K562 (cell line): ENCODE data around the gene ZNF284. TPM values are rescaled to one million over a fixed set of nuclear protein-coding genes. Genes with fewer than 3 reads are reported as not detected.

Source experiments
- ATAC-seq: fragments of 200-7000 bp; cut with Tn5 transposase; 3 replicates; pipeline ENCODE4 v1.9.1; 2020; ENCODE audit warnings: moderate library complexity
- BruUV-seq: library from RNA; stranded (reverse); fragments of 400-500 nt; replicated peaks from 2 replicates; lab custom pipeline; 2021; lab: Mats Ljungman, UMichigan
- CTCF ChIA-PET: fragments of 300-600 bp; formaldehyde crosslinking; extraction: SDS; loops from one replicate; lab custom pipeline; 2021; ENCODE audit warnings: low intra/inter-chr PET ratio; lab: Yijun Ruan, JAX
- POLR2A ChIA-PET: fragments of 300-600, 350-650 bp; sonication (Branson Sonifier 250); formaldehyde crosslinking; extraction: SDS; loops from one replicate; lab custom pipeline; 2021; ENCODE audit warnings: antibody characterized with exemption, inconsistent platforms; lab: Yijun Ruan, JAX
- DNase-seq, 4 experiments: peaks; one replicate each; pipeline versions ENCODE4 v3.0.0 to v3.0.0-alpha.2; 2011 to 2018; ENCODE audit warnings: low spot score in 3 of 4, mixed read lengths in 3 of 4; ENCODE audit errors: extremely low read depth in 1 of 4
- FAIRE-seq: peaks from 2 replicates; lab custom pipeline; 2011; peaks lifted over from hg19 to GRCh38; lab: Jason Lieb, UNC
- H2AFZ ChIP-seq: 2 replicates; pipeline ENCODE4 v1.6.0; 2011; ENCODE audit warnings: low read depth, low read length, control low read depth, inconsistent platforms
- H3K27ac ChIP-seq: fragments of 200-600 bp; 3 replicates; pipeline ENCODE4 v1.8.0; 2011; ENCODE audit warnings: low read depth, mild to moderate bottlenecking, control low read depth, inconsistent platforms, low read length, moderate library complexity, mixed read lengths; ENCODE audit errors: extremely low read depth
- H3K27me3 ChIP-seq, 2 experiments: fragments of 300-600 bp in 1 of 2; 2 replicates in 1 of 2; 3 replicates in 1 of 2; pipeline versions ENCODE4 v1.6.0 to v1.8.0; 2011; ENCODE audit warnings: inconsistent platforms in 2 of 2, low read length in 2 of 2, mild to moderate bottlenecking in 1 of 2, mixed read lengths in 1 of 2, moderate library complexity in 1 of 2; ENCODE audit not compliant: control insufficient read depth in 2 of 2, insufficient read depth in 2 of 2
- H3K36me3 ChIP-seq: fragments of 300-600 bp; 3 replicates; pipeline ENCODE4 v1.8.0; 2011; ENCODE audit warnings: mild to moderate bottlenecking, low read length, inconsistent platforms; ENCODE audit not compliant: control insufficient read depth, insufficient read depth
- H3K4me1 ChIP-seq, 2 experiments: fragments of 200-600 bp in 1 of 2; replicated peaks in 1 of 2; 2 replicates in 1 of 2; 3 replicates in 1 of 2; pipeline versions ENCODE4 v1.5.1 to v1.8.0; 2011; ENCODE audit warnings: inconsistent platforms in 2 of 2, low read length in 2 of 2, mild to moderate bottlenecking in 1 of 2, mixed read lengths in 1 of 2, moderate library complexity in 1 of 2; ENCODE audit not compliant: control insufficient read depth in 2 of 2, insufficient read depth in 2 of 2
- H3K4me2 ChIP-seq: 2 replicates; pipeline ENCODE4 v1.6.1; 2011; ENCODE audit warnings: low read length, control low read depth, inconsistent platforms, mixed read lengths; ENCODE audit not compliant: insufficient read depth
- H3K4me3 ChIP-seq: fragments of 200-600 bp; sonication (generic), shearing (Covaris generic); 2 replicates; pipeline ENCODE4 v1.5.1; 2016; ENCODE audit warnings: control low read depth, inconsistent platforms
- H3K79me2 ChIP-seq: fragments of 200-600 bp; 3 replicates; pipeline ENCODE4 v1.8.0; 2011; ENCODE audit warnings: low read length, inconsistent platforms; ENCODE audit not compliant: control insufficient read depth, insufficient read depth
- H3K9ac ChIP-seq, 2 experiments: 2 replicates each; pipeline versions ENCODE4 v1.6.0 to v1.6.1; 2011; ENCODE audit warnings: low read depth in 2 of 2, low read length in 2 of 2, control low read depth in 1 of 2, inconsistent platforms in 1 of 2, mild to moderate bottlenecking in 1 of 2, mixed read lengths in 1 of 2; ENCODE audit not compliant: insufficient read depth in 1 of 2
- H3K9me1 ChIP-seq: one replicate; pipeline ENCODE4 v1.6.0; 2011; ENCODE audit warnings: inconsistent platforms, mild to moderate bottlenecking, low read length, moderate library complexity; ENCODE audit not compliant: control insufficient read depth, insufficient read depth
- H3K9me3 ChIP-seq: replicated peaks from 2 replicates; pipeline ENCODE4 v1.5.1; 2011; ENCODE audit warnings: low read depth, low read length, inconsistent platforms; ENCODE audit not compliant: control insufficient read depth, insufficient read depth
- H4K20me1 ChIP-seq: replicated peaks from 2 replicates; pipeline ENCODE4 v1.6.1; 2011; ENCODE audit warnings: low read length, inconsistent platforms, mixed read lengths; ENCODE audit not compliant: control insufficient read depth, insufficient read depth
- CBX3 ChIP-seq, 2 experiments: IDR thresholded peaks; 1 replicate in 1 of 2; 2 replicates in 1 of 2; pipeline ENCODE4 v1.6.1; 2012; ENCODE audit warnings: inconsistent platforms in 2 of 2, low read length in 2 of 2, borderline replicate concordance in 1 of 2, control low read depth in 1 of 2
- CSDE1 ChIP-seq, 2 experiments: fragments of 450-650 bp; IDR thresholded peaks; 2 replicates each; pipeline ENCODE4 v1.6.1; 2016; ENCODE audit warnings: mild to moderate bottlenecking in 1 of 2
- ETV6 ChIP-seq, 3 experiments: fragments of 150-350 bp in 1 of 3; sonication (generic) in 1 of 3; formaldehyde crosslinking in 1 of 3; IDR thresholded peaks; 2 replicates each; pipeline versions ENCODE4 v1.6.1 to v1.8.0; 2014 to 2022; ENCODE audit warnings: borderline replicate concordance in 2 of 3, low read depth in 2 of 3, antibody characterized with exemption in 1 of 3, low read length in 1 of 3, mild to moderate bottlenecking in 1 of 3, missing genetic modification reagents in 1 of 3
- HDAC2 ChIP-seq: fragments of 450-650 bp; IDR thresholded peaks from 2 replicates; pipeline ENCODE4 v1.6.1; 2016; ENCODE audit warnings: mild to moderate bottlenecking
- MED1 ChIP-seq: sonication (generic); formaldehyde crosslinking; IDR thresholded peaks from 2 replicates; pipeline ENCODE4 v1.8.1; 2023; ENCODE audit warnings: missing genetic modification reagents, borderline replicate concordance
- NR2C2 ChIP-seq, 2 experiments: fragments of 200-800 bp in 1 of 2; sonication (Bioruptor generic) in 1 of 2; sonication (generic) in 1 of 2; formaldehyde crosslinking in 1 of 2; IDR thresholded peaks; 2 replicates each; pipeline versions ENCODE4 v1.6.1 to v1.8.0; 2016 to 2022; ENCODE audit warnings: mild to moderate bottlenecking in 1 of 2, missing compliant biosample characterization in 1 of 2, missing genetic modification characterization in 1 of 2, missing genetic modification reagents in 1 of 2
- RBFOX2 ChIP-seq: fragments of 200-400 bp; formaldehyde crosslinking; IDR thresholded peaks from 2 replicates; pipeline ENCODE4 v1.6.1; 2017; ENCODE audit warnings: low read depth, mild to moderate bottlenecking, low read length, moderate library complexity
- SOX6 ChIP-seq: fragments of 450-650 bp; IDR thresholded peaks from 2 replicates; pipeline ENCODE4 v1.6.1; 2014; ENCODE audit warnings: mild to moderate bottlenecking
- SREBF1 ChIP-seq: fragments of 150-350 bp; IDR thresholded peaks from 2 replicates; pipeline ENCODE4 v1.6.1; 2014; ENCODE audit warnings: antibody characterized with exemption, low read depth, low read length, borderline replicate concordance
- ZNF124 ChIP-seq: sonication (generic); formaldehyde crosslinking; IDR thresholded peaks from 2 replicates; pipeline ENCODE4 v1.8.1; 2022; ENCODE audit warnings: missing genetic modification reagents
- ZNF174 ChIP-seq: fragments of 250-450 bp; sonication (Bioruptor Pico); IDR thresholded peaks from 2 replicates; pipeline ENCODE4 v1.4.0; 2020; ENCODE audit warnings: mild to moderate bottlenecking
- ZSCAN32 ChIP-seq: fragments of 450-650 bp; formaldehyde crosslinking; IDR thresholded peaks from 2 replicates; pipeline ENCODE4 v1.4.0; 2020; ENCODE audit warnings: mild to moderate bottlenecking, moderate library complexity
- WGBS: fragments of 100-300 bp; shearing (Covaris generic); methylation state at CpG from one replicate; pipeline ENCODE4 v1.1.6; 2016; ENCODE audit warnings: low coverage, mixed read lengths; ENCODE audit not compliant: insufficient coverage; ENCODE audit errors: missing lambda C conversion rate; 5-methylcytosine and 5-hydroxymethylcytosine counted together
- in situ Hi-C: fragments of 300-500 bp; cut with MboI; formaldehyde crosslinking; loops from 4 replicates; pipeline ENCODE4 v1.15.0; 2018; ENCODE audit warnings: inconsistent platforms, mixed read lengths
- intact Hi-C: fragments of 100-400 bp; cut with micrococcal nuclease; formaldehyde crosslinking; loops from 2 replicates; pipeline ENCODE4 v1.14.2; 2022
- polyA plus RNA-seq, 8 experiments: library from polyadenylated mRNA; depleted of rRNA in 4 of 8; stranded (reverse) in 5 of 8; unstranded in 3 of 8; fragments of >200 nt; fragmentation: Nextera tagmentation in 2 of 8; fragmentation: Illumina TruSeq in 1 of 8; extraction: Ambion mirVana in 2 of 8; extraction: Trizol in 1 of 8; gene quantifications; 2 replicates each; pipeline versions ENCODE4 v1.2.1 to v1.2.3, GENCODE V29; 2011 to 2014; ENCODE audit warnings: inconsistent platforms in 1 of 8, missing spikeins in 1 of 8
- total RNA-seq, 7 experiments: library from RNA; depleted of rRNA in 6 of 7; stranded (reverse); fragments of >200 nt in 6 of 7; fragmentation: Illumina TruSeq in 2 of 7; extraction: Trizol in 2 of 7; gene quantifications; 2 replicates each; pipeline versions ENCODE4 v1.2.1 to v1.2.3, GENCODE V29; 2011 to 2021; ENCODE audit warnings: low replicate concordance in 1 of 7
- TF ChIP-seq, protein P1 (sequence below): fragments of 450-650 bp; IDR thresholded peaks from 2 replicates; pipeline ENCODE4 v1.6.1; 2018; ENCODE audit not compliant: partially characterized antibody
- TF ChIP-seq, protein P2 (sequence below): fragments of 150-350 bp; IDR thresholded peaks from 2 replicates; pipeline ENCODE4 v1.6.1; 2014; ENCODE audit warnings: low read depth, mild to moderate bottlenecking, low read length, borderline replicate concordance

ZNF284 gene
- total and polyA plus RNA-seq, 9 of the 15 experiments (the other 6 are each of a cell fraction or from before 2014, with no cell fraction given): 0.07 to 0.24 (median 0.20) TPM

DNA sequence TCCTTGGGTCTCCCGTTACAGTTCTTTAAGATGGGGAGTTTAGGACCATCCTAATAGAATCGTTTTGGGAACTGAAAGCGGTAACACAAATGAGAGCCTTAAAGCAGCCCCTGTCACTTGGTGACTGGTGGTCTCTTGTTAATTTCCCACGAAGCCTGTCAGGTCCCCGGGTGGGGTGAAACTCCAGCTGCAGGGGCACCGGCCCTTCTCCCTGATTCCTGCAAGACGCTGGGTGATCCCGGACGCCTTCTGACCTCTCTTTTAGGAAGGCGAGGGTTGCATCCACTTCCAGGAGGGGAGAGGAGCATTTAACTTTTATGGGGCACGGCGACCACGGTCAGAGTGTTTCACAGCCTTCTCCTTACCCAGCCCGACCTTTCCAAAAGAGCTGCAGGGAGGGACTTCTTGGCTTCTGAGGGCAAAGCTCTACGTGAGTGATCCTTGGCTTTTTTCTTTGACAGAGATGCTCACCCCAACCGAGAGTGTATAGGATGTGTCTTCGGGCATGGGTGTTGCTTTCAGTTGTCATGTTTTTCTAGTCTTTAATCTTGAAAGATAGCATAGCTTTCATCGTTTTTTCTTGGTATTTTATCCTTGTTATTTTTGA, 41.9 kb downstream of the ZNF284 start:
- Histone ChIP-seq H3K4me2 (peak overlapping the region; percentile 87), H3K9me1 (no peaks in the 10 kb centered on the region), H3K36me3 (no peaks in the 10 kb centered on the region; the same call in 2 of the 3 replicates), H2AFZ (peak overlapping the region; percentile 92), H3K9ac (peak overlapping the region; percentile 91 to 95), H3K27me3 (no peaks in the 10 kb centered on the region), H3K79me2 (0 out of 3 replicates have a peak, but pooled peaks cover 2% of the 10 kb centered on the region), H3K9me3 (no peaks in the 10 kb centered on the region; the same call in none of the 2 replicates), H3K27ac (peak overlapping the region; percentile 72; the same call in 2 of the 3 replicates), H3K4me1 (no peaks in the 10 kb centered on the region; a peak in 2 of 5 replicates), H3K4me3 (peak overlapping the region; percentile 91), H4K20me1 (no peaks in the 10 kb centered on the region)
- in situ Hi-C loops: no loop called here
- intact Hi-C loops: loop anchor here (1.0 to 10.0 kb wide), 2 partner anchors 20 to 109 kb away; partner anchors contain the start of genes ZNF224 and ZNF230
- TSS peak; percentile 79 for BruUV-seq
- FAIRE-seq (no peak), ATAC-seq (peak; percentile 47), DNase-seq (peak in 3 of 4 experiments; percentile 13 to 22 (median 17))
- ChIA-PET POLR2A (interaction anchor here (0.5 to 1.3 kb wide), 6 partner anchors 12 to 1893 kb away, joined by 3 to 5 read pairs (median 4); partner anchors contain the start of genes ZNF224 and ZNF235), CTCF (no interaction called here)
- WGBS: 1% methylated on average over 17 of the region's 18 CpGs
- TF ChIP-seq SOX6: no peak
- no peak for TF ChIP-seq SREBF1
- TF ChIP-seq ETV6 (IDR thresholded peaks at IDR 0.05; ENCODE audit: borderline replicate concordance in 1 of 2, low read depth in 2 of 2, low read length in 1 of 2): no peak
- TF ChIP-seq ETV6 (CRISPR knock-in tag; IDR thresholded peaks at IDR 0.05; ENCODE audit: borderline replicate concordance): no peak
- TF ChIP-seq ZSCAN32 (CRISPR knock-in tag): no peak
- no peak for TF ChIP-seq NR2C2 (CRISPR knock-in tag; IDR thresholded peaks at IDR 0.05)
- TF ChIP-seq NR2C2 (tag; IDR thresholded peaks at IDR 0.05): no peak
- TF ChIP-seq HDAC2: no peak
- TF ChIP-seq ZNF124 (CRISPR knock-in tag): no peak
- TF ChIP-seq CSDE1 (IDR thresholded peaks at IDR 0.05): no peak
- peak; percentile 44; the same call in 1 of the 2 replicates for TF ChIP-seq RBFOX2
- TF ChIP-seq, protein P1, sequence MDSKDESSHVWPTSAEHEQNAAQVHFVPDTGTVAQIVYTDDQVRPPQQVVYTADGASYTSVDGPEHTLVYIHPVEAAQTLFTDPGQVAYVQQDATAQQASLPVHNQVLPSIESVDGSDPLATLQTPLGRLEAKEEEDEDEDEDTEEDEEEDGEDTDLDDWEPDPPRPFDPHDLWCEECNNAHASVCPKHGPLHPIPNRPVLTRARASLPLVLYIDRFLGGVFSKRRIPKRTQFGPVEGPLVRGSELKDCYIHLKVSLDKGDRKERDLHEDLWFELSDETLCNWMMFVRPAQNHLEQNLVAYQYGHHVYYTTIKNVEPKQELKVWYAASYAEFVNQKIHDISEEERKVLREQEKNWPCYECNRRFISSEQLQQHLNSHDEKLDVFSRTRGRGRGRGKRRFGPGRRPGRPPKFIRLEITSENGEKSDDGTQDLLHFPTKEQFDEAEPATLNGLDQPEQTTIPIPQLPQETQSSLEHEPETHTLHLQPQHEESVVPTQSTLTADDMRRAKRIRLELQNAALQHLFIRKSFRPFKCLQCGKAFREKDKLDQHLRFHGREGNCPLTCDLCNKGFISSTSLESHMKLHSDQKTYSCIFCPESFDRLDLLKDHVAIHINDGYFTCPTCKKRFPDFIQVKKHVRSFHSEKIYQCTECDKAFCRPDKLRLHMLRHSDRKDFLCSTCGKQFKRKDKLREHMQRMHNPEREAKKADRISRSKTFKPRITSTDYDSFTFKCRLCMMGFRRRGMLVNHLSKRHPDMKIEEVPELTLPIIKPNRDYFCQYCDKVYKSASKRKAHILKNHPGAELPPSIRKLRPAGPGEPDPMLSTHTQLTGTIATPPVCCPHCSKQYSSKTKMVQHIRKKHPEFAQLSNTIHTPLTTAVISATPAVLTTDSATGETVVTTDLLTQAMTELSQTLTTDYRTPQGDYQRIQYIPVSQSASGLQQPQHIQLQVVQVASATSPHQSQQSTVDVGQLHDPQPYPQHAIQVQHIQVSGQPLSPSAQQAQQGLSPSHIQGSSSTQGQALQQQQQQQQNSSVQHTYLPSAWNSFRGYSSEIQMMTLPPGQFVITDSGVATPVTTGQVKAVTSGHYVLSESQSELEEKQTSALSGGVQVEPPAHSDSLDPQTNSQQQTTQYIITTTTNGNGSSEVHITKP: peak; percentile 79
- TF ChIP-seq MED1 (CRISPR knock-in tag): no peak
- no peak for TF ChIP-seq CBX3 (IDR thresholded peaks at IDR 0.05; ENCODE audit: borderline replicate concordance in 1 of 2, low read length in 2 of 2)
- TF ChIP-seq, protein P2, sequence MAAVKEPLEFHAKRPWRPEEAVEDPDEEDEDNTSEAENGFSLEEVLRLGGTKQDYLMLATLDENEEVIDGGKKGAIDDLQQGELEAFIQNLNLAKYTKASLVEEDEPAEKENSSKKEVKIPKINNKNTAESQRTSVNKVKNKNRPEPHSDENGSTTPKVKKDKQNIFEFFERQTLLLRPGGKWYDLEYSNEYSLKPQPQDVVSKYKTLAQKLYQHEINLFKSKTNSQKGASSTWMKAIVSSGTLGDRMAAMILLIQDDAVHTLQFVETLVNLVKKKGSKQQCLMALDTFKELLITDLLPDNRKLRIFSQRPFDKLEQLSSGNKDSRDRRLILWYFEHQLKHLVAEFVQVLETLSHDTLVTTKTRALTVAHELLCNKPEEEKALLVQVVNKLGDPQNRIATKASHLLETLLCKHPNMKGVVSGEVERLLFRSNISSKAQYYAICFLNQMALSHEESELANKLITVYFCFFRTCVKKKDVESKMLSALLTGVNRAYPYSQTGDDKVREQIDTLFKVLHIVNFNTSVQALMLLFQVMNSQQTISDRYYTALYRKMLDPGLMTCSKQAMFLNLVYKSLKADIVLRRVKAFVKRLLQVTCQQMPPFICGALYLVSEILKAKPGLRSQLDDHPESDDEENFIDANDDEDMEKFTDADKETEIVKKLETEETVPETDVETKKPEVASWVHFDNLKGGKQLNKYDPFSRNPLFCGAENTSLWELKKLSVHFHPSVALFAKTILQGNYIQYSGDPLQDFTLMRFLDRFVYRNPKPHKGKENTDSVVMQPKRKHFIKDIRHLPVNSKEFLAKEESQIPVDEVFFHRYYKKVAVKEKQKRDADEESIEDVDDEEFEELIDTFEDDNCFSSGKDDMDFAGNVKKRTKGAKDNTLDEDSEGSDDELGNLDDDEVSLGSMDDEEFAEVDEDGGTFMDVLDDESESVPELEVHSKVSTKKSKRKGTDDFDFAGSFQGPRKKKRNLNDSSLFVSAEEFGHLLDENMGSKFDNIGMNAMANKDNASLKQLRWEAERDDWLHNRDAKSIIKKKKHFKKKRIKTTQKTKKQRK: no peak
- TF ChIP-seq ZNF174: no peak
